ENCODE results near the gene RNF169. TPM values are rescaled to one million over a fixed set of nuclear protein-coding genes. Genes with fewer than 3 reads are reported as not detected.
A peak's percentile ranks its signal among the peaks of the same experiment; 100 is the strongest.
"Not testable (repeated sequence)": the region's sequence is repeated elsewhere in the genome, so short reads cannot be mapped to it uniquely, and the experiment has no call there.

Gene RNF169
- total RNA-seq, 6 experiments from 2014 or later, result 4.7 to 7.7 (median 6.8) TPM

DNA sequence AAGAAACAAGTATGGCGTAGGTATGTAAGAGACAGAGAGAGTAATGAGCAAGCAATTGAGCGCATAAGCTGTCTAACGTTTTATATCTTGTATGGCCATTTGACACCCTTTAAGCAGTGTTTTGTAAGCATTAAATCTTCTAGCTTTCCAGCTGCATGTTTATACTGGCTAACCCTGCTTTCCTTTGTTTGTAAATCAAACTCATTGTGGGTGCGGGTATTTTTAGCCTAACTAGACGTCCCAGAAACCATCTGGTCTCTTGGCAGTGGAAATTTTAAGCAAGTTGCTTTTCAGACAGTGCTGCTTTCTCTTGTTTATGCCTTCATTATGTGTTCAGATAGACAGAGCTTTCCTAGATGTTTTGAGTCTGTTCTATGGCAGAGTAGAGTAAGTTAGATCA, 73.5 kb downstream of the RNF169 start:
- ATAC-seq (peak; percentile 44 to 65 (median 53)), DNase-seq (no peak)
- Histone ChIP-seq H3K4me1 (peaks cover 0 to 6% (median 2%) of the 10 kb centered on the region in 4 donors), H3K36me3 (no peaks in the 10 kb centered on the region), H3K4me3 (no peak overlapping the region), H3K27ac (peak overlapping the region in 1 of 3 donors; percentile 47), H3K27me3 (no peaks in the 10 kb centered on the region), H3K9me3 (no peaks in the 10 kb centered on the region)
- intact Hi-C loops (cut with DNase I), result no loop called here
- TF ChIP-seq POLR2A (IDR thresholded peaks at IDR 0.05), result no peak
- TF ChIP-seq, protein P1, sequence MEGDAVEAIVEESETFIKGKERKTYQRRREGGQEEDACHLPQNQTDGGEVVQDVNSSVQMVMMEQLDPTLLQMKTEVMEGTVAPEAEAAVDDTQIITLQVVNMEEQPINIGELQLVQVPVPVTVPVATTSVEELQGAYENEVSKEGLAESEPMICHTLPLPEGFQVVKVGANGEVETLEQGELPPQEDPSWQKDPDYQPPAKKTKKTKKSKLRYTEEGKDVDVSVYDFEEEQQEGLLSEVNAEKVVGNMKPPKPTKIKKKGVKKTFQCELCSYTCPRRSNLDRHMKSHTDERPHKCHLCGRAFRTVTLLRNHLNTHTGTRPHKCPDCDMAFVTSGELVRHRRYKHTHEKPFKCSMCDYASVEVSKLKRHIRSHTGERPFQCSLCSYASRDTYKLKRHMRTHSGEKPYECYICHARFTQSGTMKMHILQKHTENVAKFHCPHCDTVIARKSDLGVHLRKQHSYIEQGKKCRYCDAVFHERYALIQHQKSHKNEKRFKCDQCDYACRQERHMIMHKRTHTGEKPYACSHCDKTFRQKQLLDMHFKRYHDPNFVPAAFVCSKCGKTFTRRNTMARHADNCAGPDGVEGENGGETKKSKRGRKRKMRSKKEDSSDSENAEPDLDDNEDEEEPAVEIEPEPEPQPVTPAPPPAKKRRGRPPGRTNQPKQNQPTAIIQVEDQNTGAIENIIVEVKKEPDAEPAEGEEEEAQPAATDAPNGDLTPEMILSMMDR (IDR thresholded peaks at IDR 0.05), result no peak
- 36% methylated on average over 4 of the region's 5 CpGs for WGBS (ENCODE audit: insufficient coverage, low coverage, low lambda C conversion rate, missing lambda C conversion rate)

DNA sequence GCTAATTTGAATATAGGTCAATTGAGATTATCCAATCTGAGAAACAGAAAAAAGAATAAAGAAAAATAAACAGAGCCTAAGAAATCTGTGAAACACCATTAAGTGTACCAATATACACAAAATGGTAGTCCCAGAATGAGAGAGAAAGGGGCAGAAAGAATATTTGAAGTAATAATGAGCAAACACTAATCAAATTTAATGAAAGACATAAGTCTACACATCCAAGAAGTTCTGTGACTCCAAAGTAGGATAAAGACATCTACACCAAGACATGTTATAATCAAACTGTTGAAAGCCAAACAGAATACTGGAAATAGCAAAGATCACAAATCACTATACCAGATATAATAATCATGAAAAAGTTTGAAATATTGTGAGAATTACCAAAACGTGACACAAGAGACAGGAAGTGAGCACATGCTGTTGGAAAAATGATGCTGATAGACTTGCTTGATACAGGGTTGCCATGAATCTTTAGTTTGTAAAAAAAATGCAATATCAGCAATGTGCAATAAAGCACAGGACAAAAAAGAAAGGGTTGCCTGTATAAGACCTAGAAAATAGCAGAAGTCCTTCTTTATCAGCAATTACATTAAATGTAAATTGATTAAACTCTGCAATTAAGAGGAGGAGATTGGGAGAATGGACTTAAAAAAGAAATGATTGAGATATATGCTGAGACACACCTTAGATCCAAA, 75.8 kb downstream of the RNF169 start:
- Histone ChIP-seq H3K4me1 (peaks cover 0 to 6% (median 2%) of the 10 kb centered on the region in 4 donors), H3K9me3 (no peaks in the 10 kb centered on the region), H3K36me3 (no peaks in the 10 kb centered on the region), H3K4me3 (no peak overlapping the region), H3K27me3 (no peaks in the 10 kb centered on the region), H3K27ac (no peak overlapping the region)
- no peak for TF ChIP-seq POLR2A (IDR thresholded peaks at IDR 0.05)
- TF ChIP-seq, protein P1 (IDR thresholded peaks at IDR 0.05), result no peak
- WGBS (ENCODE audit: insufficient coverage, low coverage, low lambda C conversion rate, missing lambda C conversion rate), result 82% methylated on average over 1 of the region's 1 CpG
- intact Hi-C loops (cut with DNase I), result no loop called here
- no peak for DNase-seq
- no peak for ATAC-seq

DNA sequence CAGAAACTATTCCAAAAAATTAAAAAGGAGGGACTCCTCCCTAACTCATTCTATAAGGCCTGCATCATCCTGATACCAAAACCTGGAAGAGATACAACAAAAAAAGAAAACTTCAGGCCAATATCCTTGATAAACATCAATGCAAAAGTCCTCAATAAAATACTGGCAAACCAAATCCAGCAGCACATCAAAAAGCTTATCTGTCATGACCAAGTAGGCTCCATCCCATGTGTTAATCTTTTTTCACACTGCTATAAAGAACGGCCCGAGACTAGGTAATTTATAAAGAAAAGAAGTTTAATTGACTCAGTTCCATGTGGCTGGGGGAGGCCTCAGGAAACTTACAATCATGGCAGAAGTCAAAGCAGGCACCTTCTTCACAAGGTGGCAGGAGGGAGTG, 76.9 kb downstream of the RNF169 start:
- DNase-seq; H3K27me3 ChIP-seq; H3K36me3 ChIP-seq; H3K4me3 ChIP-seq; intact Hi-C loops (cut with DNase I); H3K4me1 ChIP-seq; H3K9me3 ChIP-seq; ATAC-seq; H3K27ac ChIP-seq: not testable (repeated sequence)
- WGBS (ENCODE audit: insufficient coverage, low coverage, low lambda C conversion rate, missing lambda C conversion rate), result 100% methylated on average over 1 of the region's 2 CpGs

DNA sequence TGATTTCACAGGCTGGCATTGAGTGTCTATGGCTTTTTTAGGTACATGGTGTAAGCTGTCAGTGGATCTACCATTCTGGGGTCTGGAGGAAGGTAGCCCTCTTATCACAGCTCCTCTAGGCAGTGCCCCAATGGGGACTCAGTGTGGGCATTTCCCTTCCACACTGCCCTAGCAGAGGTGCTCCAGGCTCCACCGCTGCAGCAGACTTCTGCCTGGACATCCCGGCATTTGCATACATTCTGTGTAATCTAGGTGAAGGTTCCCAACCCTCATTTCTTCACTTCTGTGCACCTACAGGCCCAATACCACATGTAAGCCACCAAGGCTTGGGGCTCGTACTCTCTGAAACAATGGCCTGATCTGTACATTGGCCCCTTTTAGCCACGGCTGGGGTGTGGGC, 78.3 kb downstream of the RNF169 start:
- H3K9me3 ChIP-seq, result no peaks in the 10 kb centered on the region
- intact Hi-C loops (cut with DNase I), result no loop called here
- H3K27me3 ChIP-seq, result no peaks in the 10 kb centered on the region
- TF ChIP-seq, protein P1 (IDR thresholded peaks at IDR 0.05), result no peak
- TF ChIP-seq POLR2A (IDR thresholded peaks at IDR 0.05), result no peak
- H3K4me1 ChIP-seq, result peaks cover 0 to 5% (median 2%) of the 10 kb centered on the region in 4 donors
- no peak overlapping the region for H3K4me3 ChIP-seq
- no peak for DNase-seq
- 100% methylated on average over 2 of the region's 4 CpGs for WGBS (ENCODE audit: insufficient coverage, low coverage, low lambda C conversion rate, missing lambda C conversion rate)
- ATAC-seq, result no peak
- no peak overlapping the region for H3K27ac ChIP-seq
- no peaks in the 10 kb centered on the region for H3K36me3 ChIP-seq

DNA sequence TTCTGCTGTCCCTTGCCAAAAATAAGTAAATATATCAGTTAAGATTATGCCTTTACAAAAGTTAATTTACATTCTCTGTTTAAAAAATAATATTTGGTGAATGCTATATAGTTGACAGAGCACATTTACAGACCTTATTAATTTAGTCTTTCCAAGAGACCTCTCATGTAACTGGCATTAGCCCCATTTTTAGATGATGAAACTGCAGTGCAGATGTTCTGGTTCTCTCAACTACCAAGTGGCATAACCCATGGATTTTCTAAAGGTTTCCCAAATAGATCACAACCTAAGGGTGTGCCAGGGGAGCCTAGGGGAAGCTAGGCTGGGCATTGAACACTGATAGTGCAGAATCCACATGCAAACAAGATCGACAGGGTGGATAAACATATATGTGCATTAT, 88.5 kb downstream of the RNF169 start:
- H3K9me3 ChIP-seq, result no peaks in the 10 kb centered on the region
- DNase-seq (no peak), ATAC-seq (no peak)
- 78% methylated on average over 1 of the region's 1 CpG for WGBS (ENCODE audit: insufficient coverage, low coverage, low lambda C conversion rate, missing lambda C conversion rate)
- H3K27me3 ChIP-seq, result no peaks in the 10 kb centered on the region
- no peak overlapping the region for H3K4me3 ChIP-seq
- H3K4me1 ChIP-seq, result peaks cover 0 to 8% (median 2%) of the 10 kb centered on the region in 4 donors
- H3K36me3 ChIP-seq, result peaks cover 0 to 28% (median 18%) of the 10 kb centered on the region in 4 donors
- H3K27ac ChIP-seq, result no peak overlapping the region
- intact Hi-C loops (cut with DNase I), result no loop called here
- no peak for TF ChIP-seq POLR2A (IDR thresholded peaks at IDR 0.05)
- TF ChIP-seq, protein P1 (IDR thresholded peaks at IDR 0.05), result no peak
